Kidney epithelial cell (primary cell): ENCODE measurements around the gene OR10P1. TPM values are rescaled to one million over a fixed set of nuclear protein-coding genes. Genes with fewer than 3 reads are reported as not detected.

Experiments
- DNase-seq: peaks from one replicate; pipeline ENCODE4 v3.0.0-alpha.2; 2010; ENCODE audit warnings: low read depth
- H3K27me3 ChIP-seq: 2 replicates; pipeline ENCODE4 v1.6.0; 2011; ENCODE audit warnings: low read length; ENCODE audit not compliant: control insufficient read depth, insufficient read depth
- H3K36me3 ChIP-seq: 2 replicates; pipeline ENCODE4 v1.5.1; 2011; ENCODE audit warnings: low read length; ENCODE audit not compliant: control insufficient read depth, insufficient read depth
- H3K4me3 ChIP-seq: 2 replicates; pipeline ENCODE4 v1.5.1; 2011; ENCODE audit warnings: low read depth, mild to moderate bottlenecking, control low read depth, low read length
- CTCF ChIP-seq: IDR thresholded peaks from 2 replicates; pipeline ENCODE4 v1.5.1; 2011; ENCODE audit warnings: mild to moderate bottlenecking, moderate library complexity, low read length, control low read depth, inconsistent platforms; ENCODE audit not compliant: insufficient read depth, poor library complexity, severe bottlenecking
- total RNA-seq: library from RNA; depleted of rRNA; stranded (reverse); fragments of >200 nt; gene quantifications from 2 replicates; pipeline ENCODE4 v1.2.3, GENCODE V29; 2015

Gene OR10P1
- total RNA-seq, 1 donor from 2014 or later, result not detected

- no peak for DNase-seq
- Histone ChIP-seq H3K36me3 (no peaks in the 10 kb centered on the region), H3K27me3 (peaks cover 3% of the 10 kb centered on the region), H3K4me3 (no peak overlapping the region)
- TF ChIP-seq CTCF, result peak; percentile 64
Measured at GRCh38 chr12:55659486-55660385, 23.0 kb downstream of the OR10P1 start.

GRCh38 chr12:55663391-55663790 lies 26.7 kb downstream of the OR10P1 start:
- TF ChIP-seq CTCF, result no peak
- H3K36me3 ChIP-seq, result no peaks in the 10 kb centered on the region
- H3K4me3 ChIP-seq, result no peak overlapping the region
- no peaks in the 10 kb centered on the region for H3K27me3 ChIP-seq
- DNase-seq, result no peak

- H3K27me3 ChIP-seq, result no peaks in the 10 kb centered on the region
- no peak overlapping the region for H3K4me3 ChIP-seq
- H3K36me3 ChIP-seq, result no peaks in the 10 kb centered on the region
- TF ChIP-seq CTCF, result no peak
- no peak for DNase-seq
Measured at GRCh38 chr12:55664826-55665225, 28.1 kb downstream of the OR10P1 start.

GRCh38 chr12:55666508-55666907 lies 29.8 kb downstream of the OR10P1 start:
- no peaks in the 10 kb centered on the region for H3K27me3 ChIP-seq
- no peaks in the 10 kb centered on the region for H3K36me3 ChIP-seq
- H3K4me3 ChIP-seq, result no peak overlapping the region
- DNase-seq, result no peak
- no peak for TF ChIP-seq CTCF

DNA sequence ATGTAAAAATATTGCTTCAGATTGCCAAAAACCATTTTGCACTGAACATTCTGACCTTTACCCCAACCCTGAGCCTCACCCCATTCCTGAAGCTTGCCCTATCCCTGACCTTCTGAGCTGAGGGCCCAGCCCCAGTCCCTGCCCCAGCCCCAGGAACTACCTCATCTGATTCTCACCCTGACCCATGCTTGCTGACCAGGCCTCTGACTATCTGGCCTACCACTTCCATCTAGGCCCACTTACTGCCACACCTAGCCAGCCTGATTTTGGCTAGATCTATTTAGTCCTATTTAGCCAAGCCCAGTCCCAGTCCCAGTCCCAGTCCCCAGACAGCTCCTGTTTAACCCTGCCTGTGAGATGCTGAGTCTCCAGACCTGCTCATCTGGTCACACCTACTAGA lies 33.6 kb downstream of the OR10P1 start:
- H3K4me3 ChIP-seq, result no peak overlapping the region
- H3K27me3 ChIP-seq, result no peaks in the 10 kb centered on the region
- no peaks in the 10 kb centered on the region for H3K36me3 ChIP-seq
- no peak for TF ChIP-seq CTCF
- DNase-seq, result no peak

- Histone ChIP-seq H3K36me3 (no peaks in the 10 kb centered on the region), H3K4me3 (no peak overlapping the region), H3K27me3 (no peaks in the 10 kb centered on the region)
- no peak for TF ChIP-seq CTCF
- no peak for DNase-seq
Measured at GRCh38 chr12:55671746-55672145, 35.1 kb downstream of the OR10P1 start.
